AG08396 (cell line): ENCODE results near the gene ARHGAP10.
"Not testable (repeated sequence)": the region's sequence is repeated elsewhere in the genome, so short reads cannot be mapped to it uniquely, and the experiment has no call there.

Experiments
- DNase-seq: peaks from one replicate; pipeline ENCODE4 v3.0.0; 2012; ENCODE audit warnings: low spot score, mixed read lengths

ARHGAP10 gene

DNA sequence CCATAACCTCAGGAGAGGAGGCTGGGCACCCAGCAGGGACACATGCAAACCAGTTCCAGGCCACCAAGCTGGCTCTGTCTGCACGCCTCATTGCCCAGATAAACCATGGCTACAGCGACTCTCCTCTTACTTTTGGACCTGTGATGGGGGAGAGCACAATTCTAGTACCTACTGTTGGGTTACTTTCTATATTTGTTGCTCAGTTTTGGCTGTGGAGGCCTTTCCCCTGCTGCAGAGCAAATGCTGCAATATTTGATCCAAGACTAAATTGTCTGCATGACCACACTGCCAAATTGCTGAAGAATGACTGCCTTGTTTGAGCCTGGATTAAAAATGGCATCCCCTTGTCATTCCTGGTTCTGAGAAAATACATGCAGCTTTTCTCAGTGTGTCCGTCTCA lies 253.5 kb downstream of the ARHGAP10 start:
- DNase-seq, result no peak

DNA sequence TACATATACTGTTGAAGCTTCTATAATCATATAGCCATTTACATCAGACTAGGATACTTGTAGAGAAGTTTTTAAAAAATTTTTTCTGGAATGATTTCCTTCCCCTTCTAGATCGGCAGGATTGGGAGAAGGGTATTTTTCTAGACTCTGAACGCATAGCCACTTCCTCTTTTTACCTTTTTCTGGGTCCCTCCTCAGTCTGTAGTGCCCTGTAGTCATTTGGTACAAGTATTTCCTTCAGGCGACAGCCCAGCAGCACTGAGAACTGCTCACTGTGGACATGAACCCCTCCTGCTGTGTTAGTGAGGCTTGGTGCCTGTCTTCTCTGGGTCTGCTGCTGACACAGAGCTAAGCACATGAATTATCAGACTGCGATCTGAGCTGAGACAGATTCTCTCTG lies 255.4 kb downstream of the ARHGAP10 start:
- no peak for DNase-seq

DNA sequence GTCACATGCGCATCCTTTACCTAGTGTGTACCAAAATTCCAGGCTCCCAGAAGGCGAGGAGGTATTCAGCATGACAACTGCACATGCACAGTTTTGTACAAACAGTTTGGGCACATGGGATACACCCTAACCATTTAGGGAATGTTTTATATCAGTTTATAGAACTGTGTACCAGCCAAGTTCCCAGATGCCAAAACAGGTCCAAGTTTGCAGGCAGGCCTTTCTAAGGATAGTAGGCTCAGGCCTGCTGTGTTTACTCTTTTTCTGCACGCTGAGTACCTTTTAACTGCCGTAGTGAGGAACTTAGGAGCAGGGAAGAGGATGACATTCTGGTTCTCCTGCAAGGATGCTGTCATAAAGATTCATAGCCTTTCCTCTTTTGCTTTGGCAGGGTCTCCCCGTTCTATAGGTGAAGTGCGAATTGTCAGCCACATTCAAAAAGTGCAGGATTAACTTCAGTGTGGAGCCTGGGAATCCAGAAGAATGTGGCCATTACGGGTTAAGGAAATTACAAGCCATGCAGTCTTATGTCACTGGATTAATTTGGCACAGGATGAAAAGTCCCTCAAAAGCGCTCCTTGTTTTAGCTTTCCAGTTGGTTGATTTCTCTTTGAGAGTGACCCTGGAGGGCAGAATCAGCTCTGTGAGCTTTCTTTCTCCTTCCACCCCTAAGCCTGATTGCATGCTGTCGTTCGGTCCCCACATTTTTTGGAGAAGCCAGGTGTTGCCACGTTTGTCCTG lies 259.8 kb downstream of the ARHGAP10 start:
- no peak for DNase-seq

DNA sequence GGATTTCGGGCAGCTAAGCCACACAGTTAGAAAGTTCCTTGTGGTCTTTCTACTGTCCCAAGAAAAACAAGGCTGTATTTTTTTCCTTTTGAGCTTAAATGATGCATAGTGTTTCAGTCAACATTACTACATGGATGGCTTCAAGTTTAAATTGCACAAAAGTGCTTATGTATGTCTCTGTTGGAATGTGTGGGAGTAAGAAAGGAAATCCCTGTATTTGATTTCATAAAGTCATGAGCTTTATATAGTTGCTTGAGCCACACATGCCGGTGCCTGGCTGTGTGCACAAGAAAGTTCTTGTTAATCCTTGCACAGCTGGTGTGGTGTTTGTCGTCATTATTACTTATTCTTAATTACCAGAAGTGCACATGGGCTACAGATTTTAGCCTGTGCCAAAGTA lies 262.2 kb downstream of the ARHGAP10 start:
- DNase-seq, result no peak

DNA sequence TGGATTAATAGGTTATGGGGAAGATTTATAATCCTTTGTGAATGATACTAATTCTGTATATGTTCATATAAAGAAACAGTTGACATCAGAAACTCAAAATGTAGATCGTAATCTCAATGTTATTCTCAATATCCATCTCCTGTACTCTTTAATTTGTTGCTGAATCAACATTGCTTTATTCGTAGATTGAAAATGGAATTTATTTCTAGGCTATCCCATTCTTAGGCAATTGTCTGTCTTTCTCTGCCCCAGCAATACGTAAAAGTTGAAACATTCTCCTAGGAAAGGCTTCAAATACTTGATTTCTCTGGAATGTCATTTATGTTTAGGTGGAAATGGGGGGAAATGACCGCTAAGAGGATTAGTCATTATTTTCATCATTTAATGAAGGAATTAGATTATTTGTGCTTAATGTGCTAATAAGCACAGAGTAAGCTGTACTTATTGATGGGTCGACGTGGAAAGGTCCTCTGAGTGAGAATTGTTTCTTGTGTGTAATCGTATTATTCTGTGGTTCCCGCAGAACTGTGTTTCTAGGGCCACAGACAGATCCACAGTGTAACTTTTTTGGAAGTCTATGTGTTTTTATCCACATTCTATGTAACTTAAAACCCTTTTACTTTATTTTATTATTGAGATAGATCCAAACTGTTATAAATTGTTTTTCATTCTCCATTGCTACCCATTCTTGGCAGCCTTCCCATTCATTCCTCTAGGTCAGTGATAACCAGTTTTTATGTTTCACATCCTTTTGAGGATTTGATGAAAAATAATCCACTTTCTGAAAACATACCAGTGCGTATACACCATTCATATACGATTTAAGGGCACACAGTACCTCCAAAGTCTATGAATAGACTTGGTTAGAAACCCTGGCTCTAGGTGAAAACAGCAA lies 262.9 kb downstream of the ARHGAP10 start:
- DNase-seq, result no peak

DNA sequence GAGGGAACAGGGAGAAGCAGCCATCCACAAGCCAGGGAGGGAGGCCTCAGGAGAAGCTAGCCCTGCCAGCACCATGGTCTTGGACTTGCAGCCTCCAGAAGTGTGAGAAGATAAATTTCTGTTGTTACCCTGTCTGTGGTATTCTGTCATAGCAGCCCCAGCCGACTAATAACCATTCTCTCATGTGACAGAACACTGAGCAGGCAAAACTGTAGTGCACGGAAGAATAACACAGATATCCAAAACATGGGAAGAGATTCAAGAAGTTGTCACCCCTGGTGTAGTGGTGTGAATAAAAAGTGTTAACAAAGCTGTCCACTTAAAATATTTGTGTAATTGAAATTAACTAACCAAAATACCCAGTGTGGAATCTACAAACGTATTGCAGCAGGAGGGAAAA lies 265.0 kb downstream of the ARHGAP10 start:
- no peak for DNase-seq

DNA sequence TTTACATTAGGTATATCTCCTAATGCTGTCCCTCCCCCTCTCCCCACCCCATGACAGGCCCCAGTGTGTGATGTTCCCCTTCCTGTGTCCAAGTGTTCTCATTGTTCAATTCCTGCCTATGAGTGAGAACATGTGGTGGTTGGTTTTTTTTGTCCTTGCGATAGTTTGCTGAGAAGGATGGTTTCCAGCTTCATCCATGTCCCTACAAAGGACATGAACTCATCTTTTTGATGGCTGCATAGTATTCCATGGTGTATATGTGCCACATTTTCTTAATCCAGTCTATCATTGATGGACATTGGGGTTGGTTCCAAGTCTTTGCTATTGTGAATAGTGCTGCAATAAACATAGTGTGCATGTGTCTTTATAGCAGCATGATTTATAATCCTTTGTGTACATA lies 268.1 kb downstream of the ARHGAP10 start:
- DNase-seq, result not testable (repeated sequence)

DNA sequence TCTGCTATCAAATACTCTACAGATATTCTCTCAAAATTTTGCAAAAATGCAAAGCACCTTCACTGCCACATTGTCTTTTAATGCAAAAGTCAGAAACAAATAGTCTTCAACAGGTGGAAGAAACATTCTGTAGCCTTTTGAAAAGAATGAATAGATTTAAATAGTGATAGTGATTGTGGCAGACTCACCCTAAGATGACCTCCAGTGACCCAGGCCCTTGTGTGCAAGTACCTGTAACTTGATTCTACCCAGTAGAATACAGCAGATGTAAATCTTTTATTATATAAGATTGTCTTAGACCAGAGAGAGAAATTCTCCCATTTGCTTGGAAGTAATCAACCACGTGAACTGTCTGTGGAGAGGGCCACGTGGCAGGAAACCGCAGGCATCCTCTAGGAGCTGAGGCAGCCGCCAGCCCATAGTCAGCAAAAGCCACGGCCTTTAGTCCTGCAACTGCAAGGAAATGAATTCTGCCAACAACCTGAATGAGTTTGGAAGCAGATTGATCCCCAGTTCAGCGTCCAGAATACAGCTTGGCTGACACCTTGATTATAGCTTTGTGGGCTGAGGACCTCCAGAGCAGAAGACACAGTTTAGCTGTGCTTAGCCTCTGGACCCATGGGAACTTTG lies 272.5 kb downstream of the ARHGAP10 start:
- no peak for DNase-seq

DNA sequence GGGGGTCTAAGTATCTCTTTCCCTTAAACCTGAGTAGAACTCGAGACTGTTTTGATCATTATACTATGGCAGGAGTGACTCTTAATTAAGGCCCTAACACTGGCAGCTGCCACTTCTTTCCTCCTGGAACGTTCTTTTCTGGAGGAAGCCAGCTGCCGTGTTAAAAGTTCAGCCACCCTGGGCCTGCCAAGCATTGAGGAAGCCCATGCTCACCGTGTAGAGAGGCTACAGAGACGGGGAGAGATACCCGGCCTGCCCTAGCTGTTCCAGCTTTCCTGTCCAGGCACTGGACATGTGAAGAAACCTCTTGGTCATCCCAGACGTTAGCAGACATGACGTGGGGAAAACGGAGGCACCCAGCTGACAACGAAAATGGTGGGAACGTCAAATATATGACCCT lies 274.1 kb downstream of the ARHGAP10 start:
- DNase-seq, result no peak

DNA sequence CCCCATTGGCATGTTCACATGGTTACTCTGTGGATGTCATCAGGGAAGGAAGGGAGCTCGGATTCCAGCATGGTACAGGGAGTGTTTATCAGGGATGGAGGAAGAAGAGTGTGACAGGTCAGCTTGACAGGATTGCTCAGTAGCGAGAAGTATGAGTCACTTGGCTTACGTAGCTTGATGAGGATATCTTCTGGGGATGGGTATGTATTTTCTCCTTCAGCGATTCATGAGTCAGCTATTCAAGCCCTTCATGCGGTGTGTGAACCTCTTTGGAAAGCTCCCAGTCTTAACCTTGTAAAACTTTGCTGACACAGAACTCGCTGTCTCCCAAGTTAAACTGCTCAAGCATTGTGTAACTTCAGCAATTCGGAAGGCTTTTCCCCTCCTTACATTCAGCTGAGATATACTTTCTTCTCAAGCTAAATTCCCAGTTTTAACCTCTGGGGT lies 275.4 kb downstream of the ARHGAP10 start:
- peak; percentile 75 for DNase-seq

DNA sequence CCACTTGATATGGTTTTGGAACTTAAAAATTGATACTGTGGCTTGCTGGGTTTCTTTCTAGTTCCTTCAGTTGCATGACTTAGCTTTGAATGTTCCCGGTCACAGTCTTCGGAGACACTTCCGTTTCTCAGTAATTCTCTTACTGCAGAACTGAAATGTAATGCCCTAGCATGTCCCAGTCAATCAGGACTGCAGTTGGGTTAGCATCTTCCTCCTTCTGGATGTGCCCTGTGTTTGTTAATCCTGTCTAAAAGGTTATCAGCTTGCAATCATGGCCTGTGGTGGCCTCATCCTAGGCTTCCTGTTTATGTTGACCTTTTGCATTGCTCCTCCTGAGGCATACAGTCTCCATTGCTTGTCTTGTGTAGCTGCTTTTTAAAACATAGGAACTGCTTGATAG lies 275.9 kb downstream of the ARHGAP10 start:
- no peak for DNase-seq

DNA sequence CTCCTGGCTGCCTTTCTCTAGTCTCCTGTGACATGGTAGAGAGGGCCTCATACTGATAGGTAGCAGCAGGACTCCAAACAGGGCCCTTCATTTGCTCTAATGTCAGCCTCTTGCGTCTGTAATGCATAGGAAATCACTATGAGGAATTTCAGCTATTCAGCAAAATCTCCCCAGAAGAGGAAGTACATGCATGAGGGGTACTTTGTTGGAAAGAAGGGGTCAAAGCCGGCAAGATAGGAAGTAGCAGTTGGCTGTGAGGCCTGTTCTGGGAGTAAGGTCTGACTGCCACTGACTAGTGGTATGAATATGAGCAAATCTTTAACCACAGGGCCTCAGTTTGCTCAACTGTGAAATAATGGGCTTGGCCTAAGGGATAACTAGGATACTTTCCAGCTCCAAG lies 283.2 kb downstream of the ARHGAP10 start:
- DNase-seq, result no peak

DNA sequence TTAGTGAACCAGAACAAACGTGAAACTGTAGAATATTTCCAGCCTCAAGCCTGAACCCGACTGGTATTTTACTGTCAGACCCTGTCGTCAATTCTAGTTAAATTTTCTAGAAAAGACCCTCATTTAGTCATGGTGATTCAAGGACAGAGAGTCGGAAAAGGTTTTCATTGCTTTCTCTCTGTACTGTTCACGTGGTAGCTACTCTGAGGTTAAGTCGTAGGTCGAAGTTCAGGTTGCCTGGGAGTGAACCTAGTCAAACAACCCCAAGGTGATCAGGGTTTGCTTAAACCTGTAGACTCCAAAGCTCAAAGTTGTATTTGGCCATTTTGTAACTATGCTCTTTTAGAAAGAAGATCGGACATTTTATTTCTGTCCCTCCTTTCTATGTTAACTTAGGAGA lies 283.6 kb downstream of the ARHGAP10 start:
- DNase-seq, result no peak

DNA sequence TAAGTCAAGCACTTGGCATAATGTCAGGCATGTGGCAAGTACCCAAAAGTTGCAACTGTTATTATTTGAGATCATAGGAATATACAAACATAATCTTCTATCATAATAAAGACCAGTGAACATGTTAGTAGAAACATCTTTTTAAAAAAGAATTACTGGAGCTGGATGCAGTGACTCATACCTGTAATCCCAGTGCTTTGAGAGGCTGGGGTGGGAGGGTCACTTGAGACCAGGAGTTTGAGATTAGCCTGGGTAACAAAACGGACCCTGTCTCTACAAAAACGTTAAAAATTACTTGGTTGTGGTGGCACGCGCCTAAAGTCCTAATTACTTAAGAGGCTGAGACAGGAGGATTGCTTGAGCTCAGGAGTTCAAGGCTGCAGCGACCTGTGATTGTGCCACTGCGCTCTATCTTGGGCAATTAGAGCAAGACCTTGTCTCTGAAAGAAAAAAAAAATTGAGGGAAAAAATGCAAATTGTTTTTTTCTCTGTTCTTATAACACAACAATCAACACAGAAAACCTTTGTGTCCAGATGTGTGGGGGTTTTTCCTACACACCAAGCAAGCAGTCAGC lies 284.3 kb downstream of the ARHGAP10 start:
- no peak for DNase-seq

DNA sequence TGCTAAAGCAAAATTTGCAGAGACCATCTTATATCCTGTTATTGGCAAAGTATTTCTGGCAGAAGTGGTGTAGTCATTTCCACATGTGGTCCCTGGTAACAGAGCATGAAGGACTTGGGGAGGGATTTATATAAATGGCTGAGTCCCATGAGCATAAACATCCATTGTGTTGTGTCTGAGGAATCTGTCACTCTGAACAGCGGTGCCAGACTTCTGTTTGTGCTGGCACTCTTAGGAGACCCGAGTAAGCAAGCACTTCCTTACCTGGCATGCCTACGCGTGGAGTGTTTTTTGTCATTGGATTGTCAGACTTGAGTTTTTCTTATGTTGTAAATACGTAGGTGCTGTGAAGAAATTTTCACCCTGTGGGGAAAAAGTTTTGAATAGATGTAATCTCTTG lies 285.9 kb downstream of the ARHGAP10 start:
- DNase-seq, result no peak

DNA sequence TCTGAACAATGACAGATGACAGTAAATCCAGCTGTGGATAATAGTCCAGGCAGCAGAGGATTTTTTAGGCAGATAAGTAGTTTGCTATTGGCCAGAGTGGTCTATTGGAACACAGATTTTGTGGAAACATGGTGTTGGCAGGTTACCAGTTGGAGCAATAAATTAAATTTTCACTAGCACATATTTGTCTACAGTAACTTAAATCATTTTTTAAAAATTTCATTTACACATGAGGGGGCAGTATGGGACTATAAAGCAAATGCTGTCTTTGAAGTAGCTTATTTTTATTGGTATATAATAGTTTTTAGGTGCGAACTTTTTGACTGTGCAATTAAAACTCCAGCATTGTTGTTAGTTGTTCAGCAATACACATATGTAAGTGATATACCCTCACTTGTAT lies 289.8 kb downstream of the ARHGAP10 start:
- no peak for DNase-seq

DNA sequence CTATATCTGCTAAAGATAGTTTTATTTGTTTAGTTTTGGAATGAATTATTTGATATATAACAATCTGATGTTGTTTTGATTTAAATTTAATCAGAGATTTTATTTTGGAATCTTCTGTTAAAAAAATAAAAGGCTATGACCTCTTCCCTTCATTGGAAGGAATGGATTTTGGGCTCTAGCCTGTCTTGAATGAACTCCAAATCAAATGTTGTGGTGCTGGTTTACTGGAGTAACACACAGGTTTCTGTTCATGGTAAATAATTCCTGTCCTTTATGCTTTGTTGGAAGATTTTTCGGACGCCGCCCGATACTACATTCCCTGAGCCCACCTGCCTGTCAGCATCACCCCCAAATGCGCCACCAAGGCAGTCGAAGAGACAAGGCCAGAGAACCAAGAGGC lies 291.1 kb downstream of the ARHGAP10 start:
- DNase-seq, result no peak

DNA sequence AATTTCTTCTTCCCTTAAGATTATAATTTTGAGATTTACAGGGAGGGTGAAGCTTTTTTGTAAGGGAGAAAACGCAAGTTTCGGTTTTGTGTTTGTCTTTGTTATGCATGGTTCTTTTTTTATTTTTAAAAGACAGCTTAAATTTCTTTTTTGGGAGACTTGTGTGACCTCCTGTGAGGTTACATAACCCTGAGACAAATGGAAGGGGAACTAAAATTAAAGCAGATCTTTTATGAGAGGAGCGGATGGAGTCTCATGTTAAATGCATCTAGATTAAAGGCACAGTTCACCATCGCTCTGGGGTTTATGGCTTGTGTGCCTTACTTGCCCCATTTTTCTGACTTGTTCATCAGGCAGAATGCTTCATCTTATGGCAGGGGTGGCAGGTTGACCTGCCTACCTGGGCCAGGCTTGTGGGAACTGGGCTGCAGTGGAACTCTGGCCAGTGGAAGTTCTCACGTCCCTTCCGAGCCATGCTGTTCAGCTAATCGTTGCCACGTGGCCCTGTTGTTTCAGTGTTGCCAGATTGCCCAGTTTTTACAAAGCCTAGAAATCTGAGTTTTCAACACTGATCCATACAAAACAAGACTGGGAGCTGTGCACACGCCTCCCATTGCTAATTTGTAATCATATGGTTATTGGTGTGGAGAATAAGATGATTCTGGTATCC lies 291.8 kb downstream of the ARHGAP10 start:
- no peak for DNase-seq

DNA sequence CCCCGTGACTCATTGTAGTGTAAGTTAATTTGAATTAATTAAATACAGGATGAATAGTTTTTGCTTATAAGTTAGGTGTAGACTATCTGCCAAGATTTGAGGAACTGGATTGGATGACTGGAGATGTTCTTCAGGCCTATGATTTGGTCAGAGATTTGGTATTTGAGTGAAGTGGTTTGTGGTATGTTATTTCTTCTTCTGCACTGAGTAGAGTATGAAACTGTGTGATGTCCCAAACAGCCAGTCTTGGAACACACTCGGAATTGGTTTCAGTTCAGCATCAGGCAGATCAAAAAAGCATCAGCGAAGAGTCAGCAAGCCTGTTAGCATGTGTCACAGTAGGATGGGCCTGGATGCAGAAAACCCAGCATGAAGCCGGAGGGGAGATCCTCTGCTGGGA lies 294.1 kb downstream of the ARHGAP10 start:
- DNase-seq, result peak; percentile 77

DNA sequence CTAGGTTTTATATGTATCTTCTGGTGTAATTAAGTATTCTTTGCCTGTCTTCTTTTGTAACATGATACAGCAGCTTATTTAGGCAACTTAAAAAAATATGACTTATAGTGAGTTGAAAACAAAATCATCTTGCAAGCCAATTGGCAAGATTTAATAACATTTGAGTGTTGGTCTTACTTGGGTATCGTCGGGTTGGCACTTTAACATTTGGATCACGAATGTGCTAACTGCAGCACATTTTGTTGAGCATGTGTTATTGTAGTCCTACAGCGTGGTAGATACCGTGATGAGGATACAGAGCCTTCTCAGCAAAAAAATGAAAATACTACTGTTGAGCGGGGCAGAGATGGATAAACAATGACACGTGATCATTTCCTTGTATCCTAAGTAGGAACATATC lies 295.3 kb downstream of the ARHGAP10 start:
- no peak for DNase-seq

DNA sequence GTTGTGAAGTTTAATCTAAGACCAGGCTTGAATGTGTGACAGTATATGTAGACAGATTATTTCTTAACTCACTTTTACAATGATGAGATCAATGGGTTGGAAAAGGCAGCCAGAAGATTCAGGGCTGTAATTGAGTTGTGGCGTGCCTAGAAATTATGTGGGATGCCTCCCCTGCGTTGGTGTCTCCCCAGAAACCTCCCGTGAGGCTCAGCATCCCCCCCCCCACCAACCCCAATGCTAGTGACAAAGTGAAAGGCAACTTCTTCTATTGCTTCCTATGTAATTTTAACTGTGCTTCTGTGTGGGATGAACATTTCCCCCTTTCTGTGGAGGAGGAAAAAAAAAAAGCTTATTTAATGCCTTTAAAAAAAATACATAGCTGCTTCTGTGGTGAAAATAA lies 297.9 kb downstream of the ARHGAP10 start:
- DNase-seq, result no peak
